ENCODE data around the gene NLGN1. TPM values are rescaled to one million over a fixed set of nuclear protein-coding genes. Genes with fewer than 3 reads are reported as not detected.
"Not testable (repeated sequence)": the region's sequence is repeated elsewhere in the genome, so short reads cannot be mapped to it uniquely, and the experiment has no call there.

NLGN1 gene
- total RNA-seq, 4 donors from 2014 or later, result 0.80 to 4.4 (median 1.8) TPM

DNA sequence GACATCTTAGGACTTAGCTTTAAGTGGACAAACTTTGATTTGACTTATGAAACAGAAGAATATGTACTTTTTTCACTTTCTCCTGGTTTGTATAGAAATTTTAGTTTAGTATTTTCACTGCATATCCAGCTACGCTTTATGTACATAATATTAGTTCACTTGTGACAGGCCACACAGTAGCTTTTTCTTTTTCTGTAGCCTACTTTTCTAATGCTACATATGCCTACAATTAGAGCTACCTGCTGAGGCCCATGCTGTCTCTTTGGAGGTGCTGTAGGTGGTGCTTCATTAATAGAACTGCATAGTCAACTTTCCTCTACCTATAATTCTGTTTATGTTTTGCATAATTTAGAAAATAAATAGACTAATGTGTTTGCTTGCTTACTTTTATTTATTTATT, 191.6 kb downstream of the NLGN1 start:
- no peak for TF ChIP-seq POLR2A (IDR thresholded peaks at IDR 0.05)
- TF ChIP-seq, protein P1, sequence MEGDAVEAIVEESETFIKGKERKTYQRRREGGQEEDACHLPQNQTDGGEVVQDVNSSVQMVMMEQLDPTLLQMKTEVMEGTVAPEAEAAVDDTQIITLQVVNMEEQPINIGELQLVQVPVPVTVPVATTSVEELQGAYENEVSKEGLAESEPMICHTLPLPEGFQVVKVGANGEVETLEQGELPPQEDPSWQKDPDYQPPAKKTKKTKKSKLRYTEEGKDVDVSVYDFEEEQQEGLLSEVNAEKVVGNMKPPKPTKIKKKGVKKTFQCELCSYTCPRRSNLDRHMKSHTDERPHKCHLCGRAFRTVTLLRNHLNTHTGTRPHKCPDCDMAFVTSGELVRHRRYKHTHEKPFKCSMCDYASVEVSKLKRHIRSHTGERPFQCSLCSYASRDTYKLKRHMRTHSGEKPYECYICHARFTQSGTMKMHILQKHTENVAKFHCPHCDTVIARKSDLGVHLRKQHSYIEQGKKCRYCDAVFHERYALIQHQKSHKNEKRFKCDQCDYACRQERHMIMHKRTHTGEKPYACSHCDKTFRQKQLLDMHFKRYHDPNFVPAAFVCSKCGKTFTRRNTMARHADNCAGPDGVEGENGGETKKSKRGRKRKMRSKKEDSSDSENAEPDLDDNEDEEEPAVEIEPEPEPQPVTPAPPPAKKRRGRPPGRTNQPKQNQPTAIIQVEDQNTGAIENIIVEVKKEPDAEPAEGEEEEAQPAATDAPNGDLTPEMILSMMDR (IDR thresholded peaks at IDR 0.05), result no peak
- WGBS, 2 donors, result 98 to 100% methylated on average over 1 of the region's 1 CpG
- H3K4me3 ChIP-seq (ENCODE audit: low read depth, poor library complexity, severe bottlenecking), result no peak overlapping the region
- DNase-seq (ENCODE audit: low spot score in 2 of 2), result no peak
- intact Hi-C loops (cut with DNase I; ENCODE audit: low total_unique reads), result no loop called here

DNA sequence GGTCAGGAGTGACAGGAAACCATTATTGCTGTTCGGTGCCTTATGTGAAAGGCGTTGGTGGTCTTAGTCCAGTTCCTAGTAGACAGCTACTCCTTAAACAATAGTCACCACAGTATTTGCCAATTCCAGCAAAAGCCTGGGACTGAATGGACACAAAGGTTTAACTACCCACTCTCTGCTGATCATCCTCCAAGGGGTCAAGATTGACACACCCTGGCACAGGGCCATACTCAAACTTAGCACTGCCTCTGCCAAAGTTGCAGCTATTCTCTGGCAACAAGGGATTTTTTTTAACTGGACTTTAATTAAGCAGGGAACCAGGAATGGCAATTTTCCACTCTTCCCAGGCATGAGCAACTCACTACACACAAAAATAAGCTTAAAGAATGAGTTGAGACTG, 193.9 kb downstream of the NLGN1 start:
- TF ChIP-seq, protein P1 (IDR thresholded peaks at IDR 0.05), result no peak
- no peak for TF ChIP-seq POLR2A (IDR thresholded peaks at IDR 0.05)
- intact Hi-C loops (cut with DNase I; ENCODE audit: low total_unique reads), result no loop called here
- DNase-seq (ENCODE audit: low spot score in 2 of 2), result no peak

DNA sequence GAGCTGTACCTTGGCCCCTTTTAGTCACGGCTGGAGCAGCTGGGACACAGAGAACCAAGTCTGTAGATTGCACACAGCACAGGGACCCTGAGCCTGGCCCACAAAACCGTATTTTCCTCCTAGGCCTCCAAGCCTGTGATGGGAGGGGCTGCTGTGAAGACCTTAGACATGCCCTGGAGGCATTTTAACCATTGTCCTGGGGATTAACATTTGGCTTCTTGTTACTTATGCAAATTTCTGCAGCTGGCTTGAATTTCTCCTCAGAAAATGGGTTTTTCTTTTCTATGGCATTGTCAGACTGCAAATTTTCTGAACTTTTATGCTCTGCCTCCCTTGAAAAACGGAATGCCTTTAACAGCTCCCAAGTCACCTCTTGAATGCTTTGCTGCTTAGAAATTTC, 197.3 kb downstream of the NLGN1 start:
- H3K4me3 ChIP-seq (ENCODE audit: low read depth, poor library complexity, severe bottlenecking); intact Hi-C loops (cut with DNase I; ENCODE audit: low total_unique reads); DNase-seq (ENCODE audit: low spot score in 2 of 2): not testable (repeated sequence)
- WGBS, 2 donors, result 48 to 55% methylated on average over 3 of the region's 3 CpGs

More for the DNA sequence above, 193.9 kb downstream of the NLGN1 start:
- H3K4me3 ChIP-seq (ENCODE audit: low read depth, poor library complexity, severe bottlenecking), result no peak overlapping the region
- 81 to 83% methylated on average over 2 of the region's 2 CpGs for WGBS, 2 donors

DNA sequence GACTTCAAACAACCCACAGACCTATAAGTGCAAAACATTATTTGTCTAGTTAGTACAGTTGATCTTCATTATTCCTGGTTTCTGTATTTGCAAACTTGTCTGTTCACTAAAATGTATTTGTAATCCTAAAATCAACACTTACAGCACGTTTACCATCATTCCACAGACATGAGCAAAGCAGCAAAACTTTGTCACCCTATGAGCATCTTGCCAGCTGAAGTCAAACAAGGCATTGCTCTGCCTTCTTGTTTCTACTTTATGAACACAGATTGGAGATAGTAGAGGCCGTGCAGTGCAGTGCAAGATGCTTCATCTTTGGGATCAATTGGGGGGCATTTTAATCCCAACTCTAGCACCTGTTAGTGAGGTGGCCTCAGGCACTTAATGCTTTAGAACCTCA, 202.1 kb downstream of the NLGN1 start:
- 53 to 58% methylated on average over 2 of the region's 2 CpGs for WGBS, 2 donors
- TF ChIP-seq POLR2A (IDR thresholded peaks at IDR 0.05), result no peak
- TF ChIP-seq, protein P1 (IDR thresholded peaks at IDR 0.05), result no peak
- DNase-seq (ENCODE audit: low spot score in 2 of 2), result no peak
- intact Hi-C loops (cut with DNase I; ENCODE audit: low total_unique reads), result no loop called here
- no peak overlapping the region for H3K4me3 ChIP-seq (ENCODE audit: low read depth, poor library complexity, severe bottlenecking)

DNA sequence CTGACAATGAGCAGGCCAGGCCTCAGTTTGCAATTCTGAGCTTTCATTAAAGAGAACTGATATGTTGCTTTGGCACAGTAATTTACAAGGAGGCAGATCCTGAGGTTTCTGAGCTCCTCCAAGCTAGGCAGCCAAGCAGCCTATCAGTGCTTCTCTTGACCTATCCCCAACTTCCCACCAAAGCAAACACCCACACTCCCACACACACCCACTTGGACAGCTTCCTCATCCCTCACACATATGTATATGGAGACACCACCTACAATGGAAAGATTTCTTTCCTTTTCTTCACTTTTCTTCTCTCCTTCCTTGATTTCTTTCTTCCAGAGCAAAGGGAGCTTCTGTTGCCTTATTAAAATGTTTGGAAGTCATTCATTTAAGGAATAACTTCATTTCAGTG, 217.0 kb downstream of the NLGN1 start:
- intact Hi-C loops (cut with DNase I; ENCODE audit: low total_unique reads), result no loop called here
- H3K4me3 ChIP-seq (ENCODE audit: low read depth, poor library complexity, severe bottlenecking), result no peak overlapping the region
- no peak for DNase-seq (ENCODE audit: low spot score in 2 of 2)
- TF ChIP-seq, protein P1 (IDR thresholded peaks at IDR 0.05), result no peak
- TF ChIP-seq POLR2A (IDR thresholded peaks at IDR 0.05), result no peak

GRCh38 chr3:173615661-173616060, 218.1 kb downstream of the NLGN1 start:
- DNase-seq (ENCODE audit: low spot score in 2 of 2), result no peak
- intact Hi-C loops (cut with DNase I; ENCODE audit: low total_unique reads), result no loop called here
- TF ChIP-seq, protein P1 (IDR thresholded peaks at IDR 0.05), result no peak
- no peak for TF ChIP-seq POLR2A (IDR thresholded peaks at IDR 0.05)
- H3K4me3 ChIP-seq (ENCODE audit: low read depth, poor library complexity, severe bottlenecking), result no peak overlapping the region

Data from lower leg skin (tissue), 4 donors.